Astrocyte of the cerebellum (primary cell): Measurements from ENCODE around the gene ABHD2.
A peak's percentile ranks its signal among the peaks of the same experiment; 100 is the strongest.

Experiments
- DNase-seq: peaks from one replicate; pipeline ENCODE4 v3.0.0-alpha.2; 2011; ENCODE audit warnings: low read depth
- H3K4me3 ChIP-seq: 2 replicates; pipeline ENCODE4 v1.5.1; 2011; ENCODE audit warnings: mild to moderate bottlenecking, low read depth, low read length, moderate library complexity
- in situ Hi-C: cut with HindIII; loops from 2 replicates; pipeline ENCODE4 v1.10.0; 2017; ENCODE audit warnings: low sequenced_read_pairs
- TF ChIP-seq, protein P1 (sequence below): IDR thresholded peaks from 2 replicates; pipeline ENCODE4 v1.5.1; 2012; ENCODE audit warnings: low read length, low read depth, moderate library complexity, mild to moderate bottlenecking; ENCODE audit errors: missing control alignments

Gene ABHD2

GRCh38 chr15:89175617-89176191, 87.4 kb downstream of the ABHD2 start:
- no peak overlapping the region for H3K4me3 ChIP-seq
- DNase-seq: no peak
- in situ Hi-C loops: no loop called here
- TF ChIP-seq, protein P1, sequence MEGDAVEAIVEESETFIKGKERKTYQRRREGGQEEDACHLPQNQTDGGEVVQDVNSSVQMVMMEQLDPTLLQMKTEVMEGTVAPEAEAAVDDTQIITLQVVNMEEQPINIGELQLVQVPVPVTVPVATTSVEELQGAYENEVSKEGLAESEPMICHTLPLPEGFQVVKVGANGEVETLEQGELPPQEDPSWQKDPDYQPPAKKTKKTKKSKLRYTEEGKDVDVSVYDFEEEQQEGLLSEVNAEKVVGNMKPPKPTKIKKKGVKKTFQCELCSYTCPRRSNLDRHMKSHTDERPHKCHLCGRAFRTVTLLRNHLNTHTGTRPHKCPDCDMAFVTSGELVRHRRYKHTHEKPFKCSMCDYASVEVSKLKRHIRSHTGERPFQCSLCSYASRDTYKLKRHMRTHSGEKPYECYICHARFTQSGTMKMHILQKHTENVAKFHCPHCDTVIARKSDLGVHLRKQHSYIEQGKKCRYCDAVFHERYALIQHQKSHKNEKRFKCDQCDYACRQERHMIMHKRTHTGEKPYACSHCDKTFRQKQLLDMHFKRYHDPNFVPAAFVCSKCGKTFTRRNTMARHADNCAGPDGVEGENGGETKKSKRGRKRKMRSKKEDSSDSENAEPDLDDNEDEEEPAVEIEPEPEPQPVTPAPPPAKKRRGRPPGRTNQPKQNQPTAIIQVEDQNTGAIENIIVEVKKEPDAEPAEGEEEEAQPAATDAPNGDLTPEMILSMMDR: no peak

DNA sequence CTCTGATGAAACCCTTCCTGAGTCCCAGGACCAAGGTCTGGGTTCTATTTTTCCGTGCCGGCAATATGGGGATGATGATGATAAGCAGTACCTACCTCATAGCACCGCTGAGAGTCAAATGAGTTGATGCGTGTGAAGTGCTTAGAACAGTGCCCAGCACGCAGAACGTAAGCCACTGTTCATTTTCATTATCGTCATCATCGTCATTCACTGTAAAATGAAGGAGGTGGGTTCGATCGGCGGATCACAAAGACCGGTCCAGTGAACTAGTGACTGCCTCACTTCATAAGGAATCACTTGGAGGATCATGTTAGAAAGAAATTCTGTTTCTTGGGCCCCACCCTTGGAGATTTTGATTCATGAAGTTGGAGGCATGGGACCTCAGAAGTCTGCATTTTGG, 88.9 kb downstream of the ABHD2 start:
- TF ChIP-seq, protein P1: no peak
- in situ Hi-C loops: no loop called here
- no peak for DNase-seq
- H3K4me3 ChIP-seq: no peak overlapping the region

DNA sequence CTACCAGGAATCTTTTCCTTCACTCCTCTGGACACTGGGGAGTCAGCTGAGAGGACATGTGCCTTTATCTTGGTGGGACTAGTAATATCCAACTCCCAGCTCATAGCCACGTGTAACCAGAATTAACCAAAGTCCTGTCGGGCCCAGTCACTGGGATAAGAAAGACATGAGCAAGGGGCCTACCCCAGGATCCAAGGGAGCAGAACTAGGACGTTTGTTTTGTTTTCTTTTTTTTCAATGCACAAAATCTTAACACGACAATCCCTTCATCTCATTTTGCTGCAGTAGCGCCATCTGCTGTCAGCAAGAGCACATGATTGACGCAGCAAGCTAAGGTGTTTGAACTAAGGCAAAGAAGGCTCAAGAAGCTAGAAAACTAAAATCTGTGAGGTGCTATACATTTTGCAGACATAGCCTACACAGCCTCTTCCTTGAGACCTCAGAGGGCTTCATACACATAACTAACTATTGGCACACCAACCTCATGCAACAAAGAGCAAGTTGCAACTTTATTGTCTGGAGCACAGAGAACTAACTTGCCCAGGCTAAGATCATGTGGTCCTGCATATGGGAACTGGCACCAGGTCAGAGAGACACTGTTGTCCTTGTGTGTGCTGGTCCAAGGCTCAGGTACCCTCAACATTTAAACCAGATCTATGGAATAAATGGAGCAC, 89.5 kb downstream of the ABHD2 start:
- in situ Hi-C loops: no loop called here
- DNase-seq: no peak
- TF ChIP-seq, protein P1: peak; percentile 91
- H3K4me3 ChIP-seq: no peak overlapping the region

DNA sequence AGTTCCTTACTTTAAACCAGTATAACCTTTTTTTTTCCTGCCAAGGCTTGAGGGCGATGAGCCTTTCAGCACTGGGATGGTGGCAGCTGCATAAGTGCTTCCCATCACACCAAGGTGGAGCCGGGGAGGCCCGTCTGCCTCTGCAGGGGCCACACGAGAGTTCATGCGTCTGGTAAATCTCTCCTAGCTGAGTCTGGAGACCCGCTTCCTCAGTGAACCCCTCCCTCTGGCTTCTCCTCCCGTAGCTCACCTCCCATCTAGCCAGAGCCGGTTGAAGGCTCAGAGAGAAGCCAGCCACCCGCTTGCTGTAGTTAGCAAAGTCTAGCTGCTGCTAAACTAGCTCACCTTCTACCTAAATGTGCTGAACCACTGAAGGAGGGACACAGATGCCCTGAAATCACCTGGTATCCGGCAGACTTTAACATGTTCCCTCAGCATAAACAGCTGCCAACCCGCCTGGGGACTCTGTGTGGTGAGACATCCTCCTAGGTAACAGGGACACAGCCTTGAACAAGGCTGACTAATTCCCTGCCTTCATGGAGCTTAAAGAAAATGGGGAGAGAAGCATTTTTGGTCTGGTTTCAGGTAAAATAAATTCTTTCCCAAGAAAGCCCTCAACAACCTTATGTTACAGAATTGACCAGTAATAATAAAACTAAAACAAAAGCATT, 90.2 kb downstream of the ABHD2 start:
- H3K4me3 ChIP-seq: no peak overlapping the region
- in situ Hi-C loops: no loop called here
- TF ChIP-seq, protein P1: no peak
- DNase-seq: no peak

GRCh38 chr15:89179966-89180875, 92.0 kb downstream of the ABHD2 start:
- H3K4me3 ChIP-seq: no peak overlapping the region
- no peak for DNase-seq
- in situ Hi-C loops: no loop called here
- TF ChIP-seq, protein P1: no peak

- DNase-seq: no peak
- no peak overlapping the region for H3K4me3 ChIP-seq
- TF ChIP-seq, protein P1: no peak
- in situ Hi-C loops: no loop called here
Observed at GRCh38 chr15:89184357-89184756, 96.1 kb downstream of the ABHD2 start.
